Keratinocyte (primary cell): ENCODE data around the gene OR10A2. TPM values are rescaled to one million over a fixed set of nuclear protein-coding genes. Genes with fewer than 3 reads are reported as not detected.

Experiments used
- DNase-seq: peaks from one replicate; pipeline ENCODE4 v3.0.0-alpha.2; 2011; ENCODE audit warnings: low read depth, missing footprints, low spot score
- FAIRE-seq: peaks from 2 replicates; lab custom pipeline; 2011; peaks lifted over from hg19 to GRCh38; lab: Jason Lieb, UNC
- H2AFZ ChIP-seq: 2 replicates; pipeline ENCODE4 v1.6.0; 2012; ENCODE audit warnings: low read length, control low read depth, inconsistent platforms; ENCODE audit not compliant: control insufficient read depth
- H3K27ac ChIP-seq: 2 replicates; pipeline ENCODE4 v1.5.1; 2011; ENCODE audit warnings: low read length; ENCODE audit not compliant: control insufficient read depth, insufficient read depth
- H3K27me3 ChIP-seq: 3 replicates; pipeline ENCODE4 v1.6.0; 2011; ENCODE audit warnings: low read length; ENCODE audit not compliant: control insufficient read depth, insufficient read depth; ENCODE audit errors: extremely low read depth
- H3K36me3 ChIP-seq, 2 experiments: 2 replicates in 1 of 2; 3 replicates in 1 of 2; pipeline ENCODE4 v1.5.1; 2011; ENCODE audit warnings: low read length in 2 of 2, mild to moderate bottlenecking in 1 of 2; ENCODE audit not compliant: control insufficient read depth in 2 of 2, insufficient read depth in 2 of 2; ENCODE audit errors: extremely low read depth in 1 of 2
- H3K4me1 ChIP-seq: 3 replicates; pipeline ENCODE4 v1.5.1; 2011; ENCODE audit warnings: low read length; ENCODE audit not compliant: control insufficient read depth, insufficient read depth; ENCODE audit errors: extremely low read depth
- H3K4me2 ChIP-seq: 3 replicates; pipeline ENCODE4 v1.6.0; 2011; ENCODE audit warnings: low read depth, low read length; ENCODE audit not compliant: control insufficient read depth, insufficient read depth; ENCODE audit errors: extremely low read depth
- H3K4me3 ChIP-seq, 3 experiments: fragments of 200-600 bp in 1 of 3; sonication (generic) in 1 of 3; 2 replicates in 2 of 3; 3 replicates in 1 of 3; pipeline ENCODE4 v1.5.1; 2011 to 2016; ENCODE audit warnings: low read length in 3 of 3, mild to moderate bottlenecking in 3 of 3, control low read depth in 2 of 3, inconsistent platforms in 1 of 3, low read depth in 1 of 3, mixed read lengths in 1 of 3, mixed run types in 1 of 3, moderate library complexity in 1 of 3; ENCODE audit not compliant: control insufficient read depth in 2 of 3, insufficient read depth in 2 of 3; ENCODE audit errors: extremely low read depth in 1 of 3
- H3K79me2 ChIP-seq: 2 replicates; pipeline ENCODE4 v1.6.0; 2012; ENCODE audit warnings: low read length; ENCODE audit not compliant: control insufficient read depth, insufficient read depth
- H3K9ac ChIP-seq: 3 replicates; pipeline ENCODE4 v1.6.0; 2011; ENCODE audit warnings: low read length; ENCODE audit not compliant: control insufficient read depth, insufficient read depth; ENCODE audit errors: extremely low read depth
- H3K9me1 ChIP-seq: 3 replicates; pipeline ENCODE4 v1.6.0; 2011; ENCODE audit warnings: low read length; ENCODE audit not compliant: control insufficient read depth, insufficient read depth; ENCODE audit errors: extremely low read depth
- H3K9me3 ChIP-seq: 2 replicates; pipeline ENCODE4 v1.5.1; 2012; ENCODE audit warnings: low read depth, low read length; ENCODE audit not compliant: control insufficient read depth
- H4K20me1 ChIP-seq: 3 replicates; pipeline ENCODE4 v1.6.0; 2011; ENCODE audit warnings: low read length; ENCODE audit not compliant: control insufficient read depth, insufficient read depth; ENCODE audit errors: extremely low read depth
- EZH2 ChIP-seq: IDR thresholded peaks from one replicate; pipeline ENCODE4 v1.6.1; 2012; ENCODE audit warnings: inconsistent platforms, mild to moderate bottlenecking, low read length, moderate library complexity
- dilution Hi-C: fragments of 300-500 bp; cut with MboI; formaldehyde crosslinking; loops from one replicate; pipeline ENCODE4 v1.7.0; 2020; ENCODE audit warnings: low sequenced_read_pairs; ENCODE audit not compliant: extremely low pct_ligation_motif_present
- polyA plus RNA-seq, 5 experiments: library from polyadenylated mRNA; depleted of rRNA in 3 of 5; stranded (reverse) in 3 of 5; stranded (forward) in 1 of 5; unstranded in 1 of 5; fragments of >200 nt; gene quantifications; 1 replicate in 1 of 5; 2 replicates in 3 of 5; 3 replicates in 1 of 5; pipeline versions ENCODE4 v1.2.1 to v1.2.3, GENCODE V29; 2011 to 2012; ENCODE audit warnings: missing spikeins in 2 of 5, low read depth in 1 of 5, low replicate concordance in 1 of 5
- TF ChIP-seq, protein P1 (sequence below), 3 experiments: IDR thresholded peaks in 1 of 3; conservative IDR thresholded peaks in 1 of 3; optimal IDR thresholded peaks in 1 of 3; 2 replicates in 2 of 3; 3 replicates in 1 of 3; pipeline versions ENCODE3 to v1.5.1; 2011; ENCODE audit warnings: low read length in 3 of 3, mild to moderate bottlenecking in 3 of 3, moderate library complexity in 2 of 3, control low read depth in 1 of 3, inconsistent platforms in 1 of 3; ENCODE audit not compliant: insufficient read depth in 2 of 3; ENCODE audit errors: extremely low read depth in 1 of 3

Gene OR10A2
- polyA plus RNA-seq, 1 donor (not counting 4 experiments of a cell fraction or from before 2014, with no cell fraction given) = not detected

DNA sequence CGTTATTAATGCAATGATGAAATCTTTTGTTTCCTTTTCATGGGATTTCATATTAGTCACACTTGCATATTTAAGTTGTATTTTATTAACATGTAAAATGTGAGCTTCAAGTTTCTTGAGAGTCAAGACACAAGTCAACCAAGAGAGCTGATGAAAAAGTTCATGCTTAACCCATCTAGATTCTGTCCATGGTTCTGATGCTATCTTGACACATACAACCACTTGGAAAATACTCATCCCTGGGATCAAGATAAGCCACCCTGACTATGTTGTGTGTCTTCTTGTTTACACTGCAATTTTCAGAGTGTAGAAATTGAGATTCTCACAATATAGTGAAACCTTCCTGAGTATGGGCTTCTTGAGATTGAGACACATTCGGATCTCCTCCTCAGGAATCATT lies 12.9 kb downstream of the OR10A2 start:
- Histone ChIP-seq H3K27me3 (no peaks in the 10 kb centered on the region), H4K20me1 (no peaks in the 10 kb centered on the region), H3K4me1 (no peaks in the 10 kb centered on the region), H3K4me2 (no peak overlapping the region), H2AFZ (no peak overlapping the region), H3K79me2 (no peaks in the 10 kb centered on the region), H3K9me3 (no peaks in the 10 kb centered on the region), H3K9ac (no peak overlapping the region), H3K9me1 (no peaks in the 10 kb centered on the region), H3K36me3 (no peaks in the 10 kb centered on the region), H3K27ac (no peak overlapping the region), H3K4me3 (no peak overlapping the region)
- dilution Hi-C loops = no loop called here
- DNase-seq (no peak), FAIRE-seq (no peak)
- TF ChIP-seq, protein P1, sequence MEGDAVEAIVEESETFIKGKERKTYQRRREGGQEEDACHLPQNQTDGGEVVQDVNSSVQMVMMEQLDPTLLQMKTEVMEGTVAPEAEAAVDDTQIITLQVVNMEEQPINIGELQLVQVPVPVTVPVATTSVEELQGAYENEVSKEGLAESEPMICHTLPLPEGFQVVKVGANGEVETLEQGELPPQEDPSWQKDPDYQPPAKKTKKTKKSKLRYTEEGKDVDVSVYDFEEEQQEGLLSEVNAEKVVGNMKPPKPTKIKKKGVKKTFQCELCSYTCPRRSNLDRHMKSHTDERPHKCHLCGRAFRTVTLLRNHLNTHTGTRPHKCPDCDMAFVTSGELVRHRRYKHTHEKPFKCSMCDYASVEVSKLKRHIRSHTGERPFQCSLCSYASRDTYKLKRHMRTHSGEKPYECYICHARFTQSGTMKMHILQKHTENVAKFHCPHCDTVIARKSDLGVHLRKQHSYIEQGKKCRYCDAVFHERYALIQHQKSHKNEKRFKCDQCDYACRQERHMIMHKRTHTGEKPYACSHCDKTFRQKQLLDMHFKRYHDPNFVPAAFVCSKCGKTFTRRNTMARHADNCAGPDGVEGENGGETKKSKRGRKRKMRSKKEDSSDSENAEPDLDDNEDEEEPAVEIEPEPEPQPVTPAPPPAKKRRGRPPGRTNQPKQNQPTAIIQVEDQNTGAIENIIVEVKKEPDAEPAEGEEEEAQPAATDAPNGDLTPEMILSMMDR (optimal IDR thresholded peaks at IDR 0.05 in 1 of 3, IDR thresholded peaks at IDR 0.05 in 1 of 3, conservative IDR thresholded peaks at IDR 0.05 in 1 of 3; ENCODE audit: extremely low read depth in 1 of 3, insufficient read depth in 2 of 3, low read length in 3 of 3) = no peak
- no peak for TF ChIP-seq EZH2

DNA sequence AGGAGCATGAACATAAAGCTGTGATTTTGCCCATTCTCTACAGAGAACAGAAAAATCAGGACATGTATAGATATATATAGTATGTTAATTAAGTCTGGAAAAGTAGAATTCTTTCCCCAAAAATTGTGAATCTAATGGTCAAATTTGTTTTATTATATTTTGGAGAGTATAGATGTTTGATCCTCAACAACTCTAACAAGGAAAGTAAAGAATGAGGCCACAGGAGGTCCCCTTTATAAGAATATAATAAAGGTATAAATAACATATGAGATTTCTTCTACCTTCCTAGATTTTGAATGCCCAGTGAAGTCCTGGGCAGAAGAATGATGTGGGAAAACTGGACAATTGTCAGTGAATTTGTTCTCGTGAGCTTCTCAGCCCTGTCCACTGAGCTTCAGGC lies 13.5 kb downstream of the OR10A2 start, which contains the start of gene OR10A4:
Gene OR10A4 (plus strand): TSS at position 301 of the 400 bp plus-strand sequence. CDS start 23 bp downstream, at position 324.
- H3K4me1 ChIP-seq = no peaks in the 10 kb centered on the region
- no peak for DNase-seq
- no peak within 1 kb of the TSS for H2AFZ ChIP-seq
- no peak within 1 kb of the TSS for H3K4me2 ChIP-seq
- no peaks in the 10 kb centered on the region for H3K79me2 ChIP-seq
- H3K9me1 ChIP-seq = no peaks in the 10 kb centered on the region
- no peaks in the 10 kb centered on the region for H3K9me3 ChIP-seq
- H3K27ac ChIP-seq = no peak within 1 kb of the TSS
- H4K20me1 ChIP-seq = no peaks in the 10 kb centered on the region
- H3K27me3 ChIP-seq = no peaks in the 10 kb centered on the region
- H3K36me3 ChIP-seq = no peaks in the 10 kb centered on the region
- no peak within 1 kb of the TSS for H3K4me3 ChIP-seq
- dilution Hi-C loops = no loop called here
- no peak within 1 kb of the TSS for H3K9ac ChIP-seq
- no peak for FAIRE-seq
- TF ChIP-seq, protein P1 (optimal IDR thresholded peaks at IDR 0.05 in 1 of 3, IDR thresholded peaks at IDR 0.05 in 1 of 3, conservative IDR thresholded peaks at IDR 0.05 in 1 of 3; ENCODE audit: extremely low read depth in 1 of 3, insufficient read depth in 2 of 3, low read length in 3 of 3) = no peak
- no peak for TF ChIP-seq EZH2
